GM18517 (cell line): ENCODE results near the gene MAGI2.
A peak's percentile ranks its signal among the peaks of the same experiment; 100 is the strongest.

Experiments
- ATAC-seq: cut with Tn5 transposase; IDR thresholded peaks from one replicate; pipeline ENCODE4 v1.9.1; 2021; ENCODE audit warnings: mild to moderate bottlenecking, moderate library complexity; ENCODE audit not compliant: unreplicated experiment

Gene MAGI2

GRCh38 chr7:78842068-78842467 lies 611.4 kb downstream of the MAGI2 start:
- no peak for ATAC-seq

- no peak for ATAC-seq
Measured at GRCh38 chr7:78835897-78836296, 617.6 kb downstream of the MAGI2 start.

GRCh38 chr7:78828317-78828716 lies 625.1 kb downstream of the MAGI2 start:
- no peak for ATAC-seq

GRCh38 chr7:78803501-78804127 lies 649.9 kb downstream of the MAGI2 start:
- ATAC-seq, result no peak

GRCh38 chr7:78794101-78794500 lies 659.4 kb downstream of the MAGI2 start:
- ATAC-seq, result no peak

- ATAC-seq, result no peak
Measured at GRCh38 chr7:78792624-78793023, 660.8 kb downstream of the MAGI2 start.

- ATAC-seq, result no peak
Measured at GRCh38 chr7:78792006-78792405, 661.5 kb downstream of the MAGI2 start.

GRCh38 chr7:78788464-78788863 lies 665.0 kb downstream of the MAGI2 start:
- no peak for ATAC-seq

- ATAC-seq, result no peak
Measured at GRCh38 chr7:78787854-78788253, 665.6 kb downstream of the MAGI2 start.

GRCh38 chr7:78786055-78786454 lies 667.4 kb downstream of the MAGI2 start:
- ATAC-seq, result no peak

- no peak for ATAC-seq
Measured at GRCh38 chr7:78783179-78783962, 670.1 kb downstream of the MAGI2 start.

- ATAC-seq, result no peak
Measured at GRCh38 chr7:78780560-78780959, 672.9 kb downstream of the MAGI2 start.

GRCh38 chr7:78779788-78780187 lies 673.7 kb downstream of the MAGI2 start:
- ATAC-seq, result no peak

- ATAC-seq, result no peak
Measured at GRCh38 chr7:78777829-78778228, 675.6 kb downstream of the MAGI2 start.

- peak; percentile 51 for ATAC-seq
Measured at GRCh38 chr7:78770422-78771410, 682.8 kb downstream of the MAGI2 start.

GRCh38 chr7:78769481-78770101 lies 683.9 kb downstream of the MAGI2 start:
- peak; percentile 94 for ATAC-seq

GRCh38 chr7:78768859-78769258 lies 684.6 kb downstream of the MAGI2 start:
- ATAC-seq, result no peak

GRCh38 chr7:78765943-78766729 lies 687.3 kb downstream of the MAGI2 start:
- ATAC-seq, result no peak

GRCh38 chr7:78764571-78764970 lies 688.9 kb downstream of the MAGI2 start:
- no peak for ATAC-seq

GRCh38 chr7:78762625-78763024 lies 690.8 kb downstream of the MAGI2 start:
- ATAC-seq, result no peak
